HepG2 (cell line): ENCODE data around the gene MFRP. TPM values are rescaled to one million over a fixed set of nuclear protein-coding genes. Genes with fewer than 3 reads are reported as not detected.

Experiments
- CAMTA2 ChIP-seq: sonication (generic); formaldehyde crosslinking; IDR thresholded peaks from 2 replicates; pipeline ENCODE4 v1.4.0; 2020; ENCODE audit warnings: mild to moderate bottlenecking, missing genetic modification reagents, borderline replicate concordance
- FOXA3 ChIP-seq: IDR thresholded peaks from 2 replicates; pipeline ENCODE4 v1.6.1; 2016; ENCODE audit warnings: missing genetic modification reagents, missing compliant biosample characterization
- HMG20A ChIP-seq: IDR thresholded peaks from 2 replicates; pipeline ENCODE4 v1.6.1; 2016; ENCODE audit warnings: borderline replicate concordance
- HOXA3 ChIP-seq: sonication (generic); formaldehyde crosslinking; IDR thresholded peaks from 2 replicates; pipeline ENCODE4 v1.5.0; 2020; ENCODE audit warnings: missing genetic modification reagents
- IRF2 ChIP-seq: IDR thresholded peaks from 2 replicates; pipeline ENCODE4 v1.6.1; 2018; ENCODE audit warnings: missing genetic modification reagents, missing compliant biosample characterization
- MXD4 ChIP-seq: IDR thresholded peaks from 2 replicates; pipeline ENCODE4 v1.6.1; 2016; ENCODE audit warnings: mild to moderate bottlenecking, missing biosample characterization, missing genetic modification reagents
- MYPOP ChIP-seq: sonication (generic); formaldehyde crosslinking; IDR thresholded peaks from 2 replicates; pipeline ENCODE4 v1.8.1; 2023; ENCODE audit warnings: mild to moderate bottlenecking, moderate library complexity, missing genetic modification reagents
- SNAPC4 ChIP-seq: sonication (generic); formaldehyde crosslinking; IDR thresholded peaks from 2 replicates; pipeline ENCODE4 v1.4.0; 2020; ENCODE audit warnings: mild to moderate bottlenecking, missing genetic modification reagents
- SRSF1 ChIP-seq: fragments of 200-400 bp; formaldehyde crosslinking; optimal IDR thresholded peaks from 2 replicates; pipeline ENCODE3; 2017; ENCODE audit warnings: mild to moderate bottlenecking, low read depth, low read length, moderate library complexity
- WIZ ChIP-seq: sonication (generic); formaldehyde crosslinking; IDR thresholded peaks from 2 replicates; pipeline ENCODE4 v1.5.1; 2020; ENCODE audit warnings: mild to moderate bottlenecking, missing genetic modification reagents
- ZKSCAN5 ChIP-seq: sonication (generic); formaldehyde crosslinking; IDR thresholded peaks from 2 replicates; pipeline ENCODE4 v1.5.1; 2020; ENCODE audit warnings: mild to moderate bottlenecking, missing genetic modification reagents
- ZNF280B ChIP-seq: sonication (generic); formaldehyde crosslinking; IDR thresholded peaks from 2 replicates; pipeline ENCODE4 v1.5.0; 2020; ENCODE audit warnings: missing genetic modification reagents, mild to moderate bottlenecking, borderline replicate concordance
- ZNF354B ChIP-seq: sonication (generic); formaldehyde crosslinking; IDR thresholded peaks from 2 replicates; pipeline ENCODE4 v1.8.0; 2022; ENCODE audit warnings: mild to moderate bottlenecking, missing genetic modification reagents
- ZNF430 ChIP-seq: sonication (generic); formaldehyde crosslinking; IDR thresholded peaks from 2 replicates; pipeline ENCODE4 v1.9.0; 2021; ENCODE audit warnings: mild to moderate bottlenecking, missing genetic modification reagents
- ZNF503 ChIP-seq: sonication (generic); formaldehyde crosslinking; IDR thresholded peaks from 2 replicates; pipeline ENCODE4 v1.4.0; 2020; ENCODE audit warnings: missing genetic modification reagents
- ZNF512 ChIP-seq: sonication (generic); formaldehyde crosslinking; IDR thresholded peaks from 2 replicates; pipeline ENCODE4 v1.4.0; 2020; ENCODE audit warnings: mild to moderate bottlenecking, missing genetic modification reagents
- ZNF552 ChIP-seq: sonication (generic); formaldehyde crosslinking; IDR thresholded peaks from 2 replicates; pipeline ENCODE4 v1.9.0; 2022; ENCODE audit warnings: missing genetic modification reagents, mild to moderate bottlenecking, borderline replicate concordance
- ZNF567 ChIP-seq: sonication (generic); formaldehyde crosslinking; IDR thresholded peaks from 2 replicates; pipeline ENCODE4 v1.8.1; 2023; ENCODE audit warnings: mild to moderate bottlenecking, missing genetic modification reagents, borderline replicate concordance
- ZNF740 ChIP-seq: sonication (generic); formaldehyde crosslinking; IDR thresholded peaks from 2 replicates; pipeline ENCODE4 v1.4.0; 2020; ENCODE audit warnings: missing genetic modification reagents
- polyA plus RNA-seq, 8 experiments: library from polyadenylated mRNA; depleted of rRNA in 3 of 8; stranded (reverse) in 7 of 8; unstranded in 1 of 8; fragments of >200 nt; fragmentation: Illumina TruSeq in 4 of 8; extraction: Trizol in 4 of 8; gene quantifications; 2 replicates each; pipeline versions ENCODE4 v1.2.1 to v1.2.3, GENCODE V29; 2011 to 2016; ENCODE audit warnings: low read depth in 4 of 8, missing spikeins in 1 of 8, mixed read lengths in 1 of 8; ENCODE audit not compliant: insufficient read depth in 1 of 8
- total RNA-seq, 5 experiments: library from RNA; depleted of rRNA; stranded (reverse); fragments of >200 nt; fragmentation: Illumina TruSeq; extraction: Trizol; gene quantifications; 2 replicates each; pipeline ENCODE4 v1.2.3, GENCODE V29; 2016; ENCODE audit warnings: low read depth in 1 of 5

Gene MFRP
- total and polyA plus RNA-seq, 2 of the 13 experiments (the other 11 are each of a cell fraction or from before 2014, with no cell fraction given) = not detected

GRCh38 chr11:119352857-119353260 is 6.4 kb upstream of the MFRP start (continued):
- TF ChIP-seq ZNF503 (CRISPR knock-in tag) (no peak), HOXA3 (CRISPR knock-in tag) (peak; percentile 26; the same call in 1 of the 2 replicates), IRF2 (0 out of 2 replicates have a peak, but pooled peaks have one; percentile 31), SNAPC4 (no peak), MXD4 (CRISPR knock-in tag) (0 out of 2 replicates have a peak, but pooled peaks have one; percentile 56), ZNF430 (no peak), ZNF354B (CRISPR knock-in tag) (no peak), ZNF740 (CRISPR knock-in tag) (no peak), HMG20A (CRISPR knock-in tag) (peak; percentile 52; the same call in 1 of the 2 replicates), WIZ (no peak), FOXA3 (CRISPR knock-in tag) (peak; percentile 32; the same call in 1 of the 2 replicates), MYPOP (CRISPR knock-in tag) (no peak), ZNF280B (CRISPR knock-in tag) (no peak), ZNF567 (CRISPR knock-in tag) (no peak), ZKSCAN5 (CRISPR knock-in tag) (no peak), CAMTA2 (CRISPR knock-in tag) (no peak), SRSF1 (no peak), ZNF552 (no peak), ZNF512 (CRISPR knock-in tag) (no peak)
